Activated CD8-positive, alpha-beta memory T cell treated with anti-CD3 and anti-CD28 coated beads for 4 hours (primary cell): ENCODE data around the gene MED16.
"Not testable (repeated sequence)": the region's sequence is repeated elsewhere in the genome, so short reads cannot be mapped to it uniquely, and the experiment has no call there.

Experiments
- DNase-seq, 2 donors: peaks; one replicate each; pipeline ENCODE4 v3.0.0-alpha.2; 2020; ENCODE audit warnings: low read depth in 2 of 2

Gene MED16

GRCh38 chr19:907183-907853 lies 14.3 kb upstream of the MED16 start:
- no peak for DNase-seq

GRCh38 chr19:906480-906879 lies 13.5 kb upstream of the MED16 start:
- DNase-seq: no peak

DNA sequence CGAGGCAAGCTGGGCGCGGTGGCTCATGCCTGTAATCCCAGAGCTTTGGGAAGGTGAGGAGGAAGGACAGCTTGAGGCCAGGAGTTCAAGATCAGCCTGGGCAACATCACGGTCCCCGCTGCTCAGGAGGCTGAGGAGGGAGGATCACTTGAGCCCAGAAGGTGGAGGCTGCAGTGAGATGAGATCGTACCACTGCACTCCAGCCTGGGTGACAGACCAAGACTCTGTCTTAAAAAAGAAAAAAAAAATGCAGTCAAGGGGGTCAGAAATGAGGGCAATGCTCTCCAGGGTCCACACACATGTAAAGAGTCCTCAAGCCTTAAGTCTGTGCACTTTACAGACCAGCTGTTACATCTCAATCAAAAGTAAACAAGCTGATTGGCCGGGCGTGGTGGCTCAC lies 11.6 kb upstream of the MED16 start:
- DNase-seq: no peak

DNA sequence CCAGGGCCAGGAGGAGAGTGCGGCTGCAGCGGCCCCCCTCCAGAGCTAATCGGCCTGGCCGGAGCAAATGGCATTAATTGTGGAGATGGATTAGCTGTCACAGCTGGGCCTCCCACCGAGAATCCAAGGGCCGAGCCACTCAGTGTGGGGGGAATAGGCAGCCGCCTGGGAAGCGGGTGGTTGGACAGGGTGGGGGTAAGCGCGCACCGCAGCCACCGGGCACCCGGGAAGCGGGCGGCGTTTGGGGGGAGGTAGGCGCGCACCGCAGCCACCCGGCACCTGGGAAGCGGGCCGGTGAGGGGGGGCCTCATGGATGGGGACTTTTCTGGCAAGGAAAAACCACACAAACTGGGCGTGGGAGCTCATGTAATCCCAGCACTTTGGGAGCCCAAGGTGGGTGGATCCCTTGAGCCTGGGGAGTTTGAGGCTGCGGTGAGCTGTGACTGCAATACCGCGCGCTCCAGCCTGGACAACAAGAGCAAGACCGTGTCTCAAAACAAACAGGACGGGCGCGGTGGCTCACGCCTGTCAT lies 10.3 kb upstream of the MED16 start:
- DNase-seq: no peak

DNA sequence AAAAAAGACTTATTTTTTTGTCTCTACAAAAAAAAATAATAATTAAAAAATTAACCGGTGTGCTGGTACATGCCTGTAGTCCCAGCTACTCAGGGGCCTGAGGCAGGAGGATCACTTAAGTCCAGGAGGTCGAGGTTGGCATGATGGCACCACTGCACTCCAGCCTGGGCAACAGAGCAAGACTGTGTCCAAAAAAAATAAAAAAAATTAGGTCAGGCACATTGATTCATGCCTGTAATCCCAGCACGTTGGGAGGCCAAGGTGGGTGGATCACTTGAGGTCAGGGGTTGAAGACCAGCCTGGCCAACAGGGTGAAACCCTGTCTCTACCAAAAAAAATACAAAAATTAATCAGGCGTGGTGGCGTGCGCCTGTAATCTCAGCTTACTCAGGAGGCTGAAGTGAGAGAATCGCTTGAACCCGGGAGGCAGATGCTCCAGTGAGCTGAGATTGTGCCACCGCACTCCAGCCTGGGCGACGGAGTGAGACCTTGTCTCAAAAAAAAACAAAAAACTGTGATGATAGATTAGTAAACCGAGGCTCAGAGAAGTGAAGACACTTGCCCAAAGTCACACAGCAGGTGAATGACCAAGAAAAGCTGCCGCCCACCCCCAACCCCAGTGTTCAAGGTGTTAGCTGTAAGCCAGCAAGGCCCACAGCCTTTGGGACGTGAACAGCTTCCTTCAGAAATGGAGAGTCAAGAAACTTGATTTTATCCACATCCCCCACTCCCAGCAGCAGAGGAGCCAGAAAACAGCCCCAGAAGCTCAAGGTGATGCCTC lies 9.6 kb upstream of the MED16 start:
- no peak for DNase-seq

GRCh38 chr19:902093-902370 lies 9.0 kb upstream of the MED16 start:
- DNase-seq: no peak

- no peak for DNase-seq
Observed at GRCh38 chr19:901216-902092, 8.5 kb upstream of the MED16 start.

DNA sequence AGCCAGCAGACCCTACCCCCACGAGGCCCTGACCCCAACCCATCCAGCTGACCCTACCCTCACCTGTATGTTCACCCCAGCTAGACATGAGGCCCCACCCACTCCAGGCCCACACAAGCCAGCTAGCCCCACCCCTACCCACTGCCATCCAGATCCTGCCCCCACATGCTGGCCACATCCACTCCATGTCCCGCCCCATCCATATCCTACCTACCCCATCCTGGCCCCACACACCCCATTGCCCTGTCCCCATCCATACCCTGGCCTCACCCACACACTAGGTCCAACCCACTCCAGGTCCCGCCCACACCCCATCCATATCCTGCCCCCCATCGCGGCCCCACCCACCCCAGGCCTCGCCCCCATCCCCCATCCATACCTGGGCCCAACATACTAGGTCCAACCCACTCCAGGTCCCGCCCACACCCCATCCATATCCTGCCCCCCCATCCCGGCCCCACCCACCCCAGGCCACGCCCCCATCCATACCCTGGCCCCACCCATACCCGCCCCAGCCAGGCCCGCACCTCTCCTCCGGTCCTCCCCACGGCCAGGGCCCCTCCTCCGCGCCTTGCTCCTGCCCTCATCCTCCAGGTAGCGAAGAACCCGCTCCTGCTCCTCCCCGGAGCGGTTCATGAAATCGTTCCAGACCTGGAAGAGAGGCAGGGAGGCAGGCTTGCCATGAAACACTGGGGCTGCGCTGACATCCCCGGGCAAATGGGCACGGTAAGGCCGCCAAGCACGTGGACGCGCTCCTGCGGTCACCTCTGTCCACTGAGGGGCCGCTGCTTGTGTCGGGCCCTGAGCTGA lies 7.5 kb upstream of the MED16 start:
- DNase-seq: no peak

DNA sequence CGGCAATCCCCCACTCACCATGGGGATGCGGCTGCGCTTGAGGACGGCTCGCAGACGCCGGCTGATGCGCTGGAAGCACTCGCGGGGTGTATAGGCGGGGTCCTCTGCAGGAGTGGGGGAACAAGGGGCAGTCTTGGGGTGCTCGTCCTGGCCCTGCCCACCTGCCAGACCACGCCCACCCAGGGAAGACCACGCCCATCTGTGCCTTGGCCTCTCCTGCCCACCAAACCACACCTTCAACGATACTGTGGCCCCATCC lies 7.0 kb upstream of the MED16 start:
- no peak for DNase-seq

DNA sequence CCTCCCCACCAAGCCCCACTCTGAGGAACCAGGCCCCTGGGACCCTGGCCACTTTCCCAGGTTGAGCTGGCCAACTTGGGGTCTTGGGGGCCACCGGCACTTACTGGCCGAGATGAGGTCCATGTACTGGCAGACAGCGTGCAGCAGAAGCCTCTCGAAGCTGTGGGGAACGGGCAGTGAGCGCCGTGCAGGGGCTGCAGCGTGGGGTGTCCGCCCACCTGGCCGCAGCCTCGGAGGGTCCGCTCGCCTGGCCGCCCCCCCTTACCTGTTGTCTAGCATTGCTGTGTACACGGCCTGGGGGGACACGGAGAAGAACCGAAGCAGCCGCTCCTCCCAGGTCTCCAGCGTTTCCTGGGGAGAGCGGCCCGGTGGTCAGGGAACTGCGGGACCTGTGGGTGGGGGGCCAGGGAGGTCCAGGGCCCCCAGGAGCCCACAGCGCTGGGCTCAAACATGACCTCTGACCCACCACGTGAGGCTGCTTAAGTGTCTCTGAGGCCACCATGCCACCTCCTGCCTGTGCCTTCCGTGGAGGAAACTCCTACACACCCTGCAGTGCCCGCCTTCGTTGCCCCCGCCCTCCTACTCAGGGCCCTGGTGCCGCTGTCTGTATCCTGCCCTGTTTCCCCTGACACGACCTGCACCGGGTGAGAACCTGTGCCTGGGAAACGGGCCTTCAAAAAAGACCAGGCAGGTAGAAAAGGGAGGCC lies 6.5 kb upstream of the MED16 start:
- DNase-seq: no peak

DNA sequence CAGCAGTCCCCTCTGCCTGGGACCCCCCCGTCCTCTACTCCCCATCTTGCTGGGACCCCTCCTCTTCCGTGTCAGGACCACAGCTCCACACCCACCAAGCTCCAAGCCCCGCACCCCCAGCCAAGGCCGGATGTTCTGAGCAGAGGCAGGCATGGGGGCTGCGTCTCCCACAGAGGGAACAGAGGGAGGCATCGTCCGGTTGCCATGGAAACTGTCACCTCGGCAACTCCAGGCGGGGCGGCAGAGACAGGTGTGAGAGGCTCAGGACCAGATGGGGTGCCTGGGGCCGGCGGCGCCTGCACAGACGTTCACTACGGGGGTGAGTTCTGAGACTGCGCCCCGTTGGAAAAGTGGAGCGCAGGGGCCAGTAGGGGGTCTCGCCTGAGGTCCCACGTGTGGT lies 5.7 kb upstream of the MED16 start:
- no peak for DNase-seq

GRCh38 chr19:897442-898039 lies 4.6 kb upstream of the MED16 start:
- no peak for DNase-seq

- no peak for DNase-seq
Observed at GRCh38 chr19:896999-897398, 4.0 kb upstream of the MED16 start.

- no peak for DNase-seq
Observed at GRCh38 chr19:896434-896833, 3.4 kb upstream of the MED16 start.

DNA sequence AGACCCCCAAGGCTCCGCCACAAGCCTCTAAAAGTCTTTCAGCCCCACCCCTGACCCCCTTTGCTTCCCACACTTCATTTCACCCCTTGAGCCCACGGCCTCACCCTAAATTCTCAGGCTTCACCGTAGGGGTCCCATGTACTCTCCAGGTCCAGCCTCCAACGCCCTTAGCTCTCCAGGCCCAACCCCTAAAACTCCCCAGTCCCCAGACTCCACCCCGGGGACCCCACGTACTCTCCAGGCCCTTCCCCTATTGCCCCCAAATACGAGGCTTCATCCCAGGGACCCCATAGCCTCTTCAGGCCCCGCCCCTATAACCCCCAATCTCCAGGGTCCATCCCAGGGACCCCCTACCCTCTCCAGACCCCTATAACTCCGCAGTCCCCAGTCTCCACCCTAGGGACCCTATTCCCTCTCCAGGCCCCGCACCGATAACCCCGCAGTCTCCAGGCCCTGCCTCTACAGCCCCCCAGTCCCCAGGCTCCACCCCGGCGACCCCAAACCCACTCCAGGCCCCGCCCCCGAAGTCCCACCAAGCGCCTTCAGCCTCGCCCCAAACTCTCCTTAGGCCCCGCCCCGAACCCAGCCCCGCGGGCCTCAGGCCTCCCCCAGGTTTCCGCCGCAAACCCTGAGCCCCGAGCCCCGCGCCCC lies 619 bp downstream of the MED16 start:
- no peak for DNase-seq

- DNase-seq: not testable (repeated sequence)
Observed at GRCh38 chr19:891421-892200, 1.4 kb downstream of the MED16 start.

DNA sequence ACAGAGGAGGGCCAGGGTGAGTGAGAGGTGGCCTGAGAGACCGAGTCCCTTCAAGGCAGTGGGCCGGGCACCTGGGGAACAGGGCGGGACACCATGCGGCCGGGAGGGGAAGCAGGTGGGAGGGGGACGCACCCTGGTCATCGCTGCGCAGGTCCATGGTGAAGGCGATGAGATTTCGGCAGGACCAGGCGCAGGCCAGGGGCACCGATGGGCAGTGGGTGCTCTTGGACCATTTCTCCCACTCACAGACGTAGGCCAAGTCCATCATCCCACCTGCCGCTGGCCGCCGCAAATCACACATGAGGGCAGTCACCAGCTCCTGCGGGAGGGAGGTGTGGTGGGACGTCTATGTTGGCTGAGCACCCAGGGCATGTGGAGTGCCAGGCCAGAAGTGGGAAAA lies 2.2 kb downstream of the MED16 start:
- DNase-seq: no peak

- no peak for DNase-seq
Observed at GRCh38 chr19:889662-890295, 3.2 kb downstream of the MED16 start.
